OCI-LY3 (cell line): ENCODE measurements around the gene KCNMA1.

ENCODE experiments used
- EZH2phosphoT487 ChIP-seq: fragments of 200-600 bp; shearing (Covaris generic); IDR thresholded peaks from 2 replicates; pipeline ENCODE4 v1.6.1; 2018; ENCODE audit warnings: antibody characterized with exemption, mixed run types, low read depth
- TF ChIP-seq, protein P1 (sequence below): fragments of 200-600, 300-600 bp; sonication (generic); IDR thresholded peaks from 2 replicates; pipeline ENCODE4 v1.5.1; 2014; ENCODE audit warnings: antibody characterized with exemption, low read length, low read depth

DNA sequence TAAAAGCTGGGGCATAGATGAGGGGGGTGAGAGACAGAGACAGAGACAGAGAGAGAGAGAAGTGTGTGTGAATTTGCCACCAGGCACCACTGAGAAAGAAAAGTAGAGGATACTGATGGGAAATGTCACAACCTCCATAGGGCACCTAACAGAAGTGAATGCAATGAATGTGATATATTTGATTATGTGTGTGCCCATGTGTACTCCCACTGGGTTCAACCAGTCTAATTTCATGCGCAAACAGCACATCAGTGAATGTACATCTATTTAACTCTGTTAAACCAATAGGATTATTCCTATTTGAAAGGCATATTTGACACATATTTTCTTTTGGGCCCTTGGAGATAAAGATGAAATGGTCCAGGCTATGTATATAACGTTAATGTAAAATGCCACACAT lies 241.3 kb downstream of the KCNMA1 start:
- TF ChIP-seq, protein P1, sequence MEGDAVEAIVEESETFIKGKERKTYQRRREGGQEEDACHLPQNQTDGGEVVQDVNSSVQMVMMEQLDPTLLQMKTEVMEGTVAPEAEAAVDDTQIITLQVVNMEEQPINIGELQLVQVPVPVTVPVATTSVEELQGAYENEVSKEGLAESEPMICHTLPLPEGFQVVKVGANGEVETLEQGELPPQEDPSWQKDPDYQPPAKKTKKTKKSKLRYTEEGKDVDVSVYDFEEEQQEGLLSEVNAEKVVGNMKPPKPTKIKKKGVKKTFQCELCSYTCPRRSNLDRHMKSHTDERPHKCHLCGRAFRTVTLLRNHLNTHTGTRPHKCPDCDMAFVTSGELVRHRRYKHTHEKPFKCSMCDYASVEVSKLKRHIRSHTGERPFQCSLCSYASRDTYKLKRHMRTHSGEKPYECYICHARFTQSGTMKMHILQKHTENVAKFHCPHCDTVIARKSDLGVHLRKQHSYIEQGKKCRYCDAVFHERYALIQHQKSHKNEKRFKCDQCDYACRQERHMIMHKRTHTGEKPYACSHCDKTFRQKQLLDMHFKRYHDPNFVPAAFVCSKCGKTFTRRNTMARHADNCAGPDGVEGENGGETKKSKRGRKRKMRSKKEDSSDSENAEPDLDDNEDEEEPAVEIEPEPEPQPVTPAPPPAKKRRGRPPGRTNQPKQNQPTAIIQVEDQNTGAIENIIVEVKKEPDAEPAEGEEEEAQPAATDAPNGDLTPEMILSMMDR, result no peak
- no peak for TF ChIP-seq EZH2phosphoT487
